HepG2 (cell line): ENCODE data around the gene HS2ST1. TPM values are rescaled to one million over a fixed set of nuclear protein-coding genes. Genes with fewer than 3 reads are reported as not detected.

Experiments used
- AHR ChIP-seq: IDR thresholded peaks from 2 replicates; pipeline ENCODE4 v1.6.1; 2018; ENCODE audit warnings: missing genetic modification reagents, missing compliant biosample characterization
- ARID2 ChIP-seq: sonication (generic); formaldehyde crosslinking; IDR thresholded peaks from 2 replicates; pipeline ENCODE4 v1.8.1; 2022; ENCODE audit warnings: mild to moderate bottlenecking, missing genetic modification reagents, borderline replicate concordance
- CENPX ChIP-seq: sonication (generic); formaldehyde crosslinking; IDR thresholded peaks from 2 replicates; pipeline ENCODE4 v1.9.0; 2021; ENCODE audit warnings: mild to moderate bottlenecking, missing genetic modification reagents, moderate library complexity
- ERF ChIP-seq: IDR thresholded peaks from 2 replicates; pipeline ENCODE4 v1.6.1; 2018; ENCODE audit warnings: missing biosample characterization, missing genetic modification reagents
- FOXA1 ChIP-seq, 2 experiments: fragments of 450-650 bp in 1 of 2; sonication (generic) in 1 of 2; formaldehyde crosslinking in 1 of 2; IDR thresholded peaks; 2 replicates each; pipeline versions ENCODE4 v1.4.0 to v1.6.1; 2016 to 2020; ENCODE audit warnings: missing genetic modification reagents in 1 of 2
- FOXP1 ChIP-seq, 2 experiments: fragments of 450-650 bp in 1 of 2; IDR thresholded peaks; 2 replicates each; pipeline ENCODE4 v1.6.1; 2017 to 2018; ENCODE audit warnings: antibody characterized with exemption in 1 of 2
- IKZF1 ChIP-seq: fragments of 450-650 bp; IDR thresholded peaks from 2 replicates; pipeline ENCODE4 v1.7.1; 2016
- IRF2 ChIP-seq: IDR thresholded peaks from 2 replicates; pipeline ENCODE4 v1.6.1; 2018; ENCODE audit warnings: missing genetic modification reagents, missing compliant biosample characterization
- JUN ChIP-seq: sonication (generic); formaldehyde crosslinking; IDR thresholded peaks from 2 replicates; pipeline ENCODE4 v1.4.0; 2020; ENCODE audit warnings: mild to moderate bottlenecking, missing genetic modification reagents
- MIXL1 ChIP-seq: IDR thresholded peaks from 2 replicates; pipeline ENCODE4 v1.6.1; 2016
- RFX1 ChIP-seq: fragments of 450-650 bp; IDR thresholded peaks from 2 replicates; pipeline ENCODE4 v1.6.1; 2017
- RFX5 ChIP-seq: IDR thresholded peaks from 2 replicates; pipeline ENCODE4 v1.6.1; 2011; ENCODE audit warnings: low read depth, low read length, improper control_type of control experiment
- SMC3 ChIP-seq: IDR thresholded peaks from 2 replicates; pipeline ENCODE4 v1.6.1; 2011; ENCODE audit warnings: low read length, improper control_type of control experiment
- STAG1 ChIP-seq: sonication (generic); formaldehyde crosslinking; IDR thresholded peaks from 2 replicates; pipeline ENCODE4 v1.4.0; 2020; ENCODE audit warnings: missing genetic modification reagents
- TGIF2 ChIP-seq: IDR thresholded peaks from 2 replicates; pipeline ENCODE4 v1.6.1; 2016; ENCODE audit warnings: control low read depth, missing compliant biosample characterization
- ZMYM4 ChIP-seq: sonication (generic); formaldehyde crosslinking; IDR thresholded peaks from 2 replicates; pipeline ENCODE4 v1.8.1; 2023; ENCODE audit warnings: mild to moderate bottlenecking, missing genetic modification reagents
- polyA plus RNA-seq, 8 experiments: library from polyadenylated mRNA; depleted of rRNA in 3 of 8; stranded (reverse) in 7 of 8; unstranded in 1 of 8; fragments of >200 nt; fragmentation: Illumina TruSeq in 4 of 8; extraction: Trizol in 4 of 8; gene quantifications; 2 replicates each; pipeline versions ENCODE4 v1.2.1 to v1.2.3, GENCODE V29; 2011 to 2016; ENCODE audit warnings: low read depth in 4 of 8, missing spikeins in 1 of 8, mixed read lengths in 1 of 8; ENCODE audit not compliant: insufficient read depth in 1 of 8
- total RNA-seq, 5 experiments: library from RNA; depleted of rRNA; stranded (reverse); fragments of >200 nt; fragmentation: Illumina TruSeq; extraction: Trizol; gene quantifications; 2 replicates each; pipeline ENCODE4 v1.2.3, GENCODE V29; 2016; ENCODE audit warnings: low read depth in 1 of 5
- TF ChIP-seq, protein P1 (sequence below): IDR thresholded peaks from 2 replicates; pipeline ENCODE4 v1.6.1; 2016; ENCODE audit warnings: low read depth
- TF ChIP-seq, protein P2 (sequence below): sonication (generic); formaldehyde crosslinking; IDR thresholded peaks from 2 replicates; pipeline ENCODE4 v1.4.0; 2020; ENCODE audit warnings: mild to moderate bottlenecking, missing genetic modification reagents
- TF ChIP-seq, protein P3 (sequence below): sonication (generic); formaldehyde crosslinking; IDR thresholded peaks from 2 replicates; pipeline ENCODE4 v1.5.0; 2020; ENCODE audit warnings: mild to moderate bottlenecking, missing genetic modification reagents, moderate library complexity
- TF ChIP-seq, protein P4 (sequence below): sonication (generic); formaldehyde crosslinking; conservative IDR thresholded peaks from 2 replicates; pipeline ENCODE4 v1.4.0; 2020; ENCODE audit warnings: missing genetic modification reagents
- TF ChIP-seq, protein P5 (sequence below): IDR thresholded peaks from 2 replicates; pipeline ENCODE4 v1.4.0; 2020; ENCODE audit warnings: mild to moderate bottlenecking, missing genetic modification reagents

Gene HS2ST1
- total and polyA plus RNA-seq, 2 of the 13 experiments (the other 11 are each of a cell fraction or from before 2014, with no cell fraction given), result 22.1 to 58.7 TPM

DNA sequence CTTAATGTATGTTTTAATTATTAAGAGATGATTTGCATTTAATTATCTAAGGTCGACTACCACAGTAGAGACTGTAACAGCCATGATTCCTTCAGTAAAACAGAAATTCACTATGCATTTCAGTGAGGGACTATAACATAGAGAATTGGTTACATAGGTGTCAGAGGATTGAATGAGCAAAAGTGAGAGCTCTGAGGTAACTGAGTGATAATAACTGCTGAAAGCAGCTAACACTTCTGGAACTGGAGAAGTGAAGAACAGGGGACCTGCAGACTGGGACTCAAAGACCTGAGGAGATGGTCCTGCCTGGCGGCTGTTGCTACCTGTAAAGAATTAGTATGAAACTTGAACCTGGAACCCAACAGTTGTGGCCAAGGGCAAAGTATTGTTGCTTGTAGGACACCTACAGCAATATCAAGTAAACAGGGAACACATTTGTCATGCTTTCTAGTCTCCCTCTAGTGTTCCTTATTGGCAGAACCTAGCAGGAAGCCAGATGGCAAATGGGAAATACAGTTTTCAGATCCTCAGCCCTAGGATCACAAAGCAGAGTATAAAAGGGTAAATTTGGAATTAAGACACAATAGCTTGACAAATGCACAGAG lies 110.6 kb downstream of the HS2ST1 start (continued):
- TF ChIP-seq ZMYM4 (CRISPR knock-in tag) (peak; percentile 45; the same call in 1 of the 2 replicates), ERF (CRISPR knock-in tag) (0 out of 2 replicates have a peak, but pooled peaks have one; percentile 24), TGIF2 (no peak), RFX5 (no peak), SMC3 (peak; percentile 66), AHR (CRISPR knock-in tag) (no peak), JUN (CRISPR knock-in tag) (no peak), STAG1 (CRISPR knock-in tag) (peak; percentile 83), FOXA1 (IDR thresholded peaks at IDR 0.05) (no peak), FOXA1 (CRISPR knock-in tag; IDR thresholded peaks at IDR 0.05) (peak; percentile 85), MIXL1 (CRISPR knock-in tag) (0 out of 2 replicates have a peak, but pooled peaks have one; percentile 44), IKZF1 (no peak), ARID2 (no peak), CENPX (no peak), IRF2 (CRISPR knock-in tag) (0 out of 2 replicates have a peak, but pooled peaks have one; percentile 46), FOXP1 (IDR thresholded peaks at IDR 0.05) (0 out of 2 replicates have a peak, but pooled peaks have one; percentile 49), FOXP1 (CRISPR knock-in tag; IDR thresholded peaks at IDR 0.05) (peak; percentile 71), RFX1 (no peak)
- TF ChIP-seq, protein P1, sequence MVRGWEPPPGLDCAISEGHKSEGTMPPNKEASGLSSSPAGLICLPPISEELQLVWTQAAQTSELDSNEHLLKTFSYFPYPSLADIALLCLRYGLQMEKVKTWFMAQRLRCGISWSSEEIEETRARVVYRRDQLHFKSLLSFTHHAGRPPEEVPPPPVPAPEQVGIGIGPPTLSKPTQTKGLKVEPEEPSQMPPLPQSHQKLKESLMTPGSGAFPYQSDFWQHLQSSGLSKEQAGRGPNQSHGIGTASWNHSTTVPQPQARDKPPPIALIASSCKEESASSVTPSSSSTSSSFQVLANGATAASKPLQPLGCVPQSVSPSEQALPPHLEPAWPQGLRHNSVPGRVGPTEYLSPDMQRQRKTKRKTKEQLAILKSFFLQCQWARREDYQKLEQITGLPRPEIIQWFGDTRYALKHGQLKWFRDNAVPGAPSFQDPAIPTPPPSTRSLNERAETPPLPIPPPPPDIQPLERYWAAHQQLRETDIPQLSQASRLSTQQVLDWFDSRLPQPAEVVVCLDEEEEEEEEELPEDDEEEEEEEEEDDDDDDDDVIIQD (CRISPR knock-in tag), result peak; percentile 41; the same call in 1 of the 2 replicates
- TF ChIP-seq, protein P2, sequence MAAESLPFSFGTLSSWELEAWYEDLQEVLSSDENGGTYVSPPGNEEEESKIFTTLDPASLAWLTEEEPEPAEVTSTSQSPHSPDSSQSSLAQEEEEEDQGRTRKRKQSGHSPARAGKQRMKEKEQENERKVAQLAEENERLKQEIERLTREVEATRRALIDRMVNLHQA (CRISPR knock-in tag), result no peak
- TF ChIP-seq, protein P3, sequence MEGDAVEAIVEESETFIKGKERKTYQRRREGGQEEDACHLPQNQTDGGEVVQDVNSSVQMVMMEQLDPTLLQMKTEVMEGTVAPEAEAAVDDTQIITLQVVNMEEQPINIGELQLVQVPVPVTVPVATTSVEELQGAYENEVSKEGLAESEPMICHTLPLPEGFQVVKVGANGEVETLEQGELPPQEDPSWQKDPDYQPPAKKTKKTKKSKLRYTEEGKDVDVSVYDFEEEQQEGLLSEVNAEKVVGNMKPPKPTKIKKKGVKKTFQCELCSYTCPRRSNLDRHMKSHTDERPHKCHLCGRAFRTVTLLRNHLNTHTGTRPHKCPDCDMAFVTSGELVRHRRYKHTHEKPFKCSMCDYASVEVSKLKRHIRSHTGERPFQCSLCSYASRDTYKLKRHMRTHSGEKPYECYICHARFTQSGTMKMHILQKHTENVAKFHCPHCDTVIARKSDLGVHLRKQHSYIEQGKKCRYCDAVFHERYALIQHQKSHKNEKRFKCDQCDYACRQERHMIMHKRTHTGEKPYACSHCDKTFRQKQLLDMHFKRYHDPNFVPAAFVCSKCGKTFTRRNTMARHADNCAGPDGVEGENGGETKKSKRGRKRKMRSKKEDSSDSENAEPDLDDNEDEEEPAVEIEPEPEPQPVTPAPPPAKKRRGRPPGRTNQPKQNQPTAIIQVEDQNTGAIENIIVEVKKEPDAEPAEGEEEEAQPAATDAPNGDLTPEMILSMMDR (CRISPR knock-in tag), result peak; percentile 78
- TF ChIP-seq, protein P4, sequence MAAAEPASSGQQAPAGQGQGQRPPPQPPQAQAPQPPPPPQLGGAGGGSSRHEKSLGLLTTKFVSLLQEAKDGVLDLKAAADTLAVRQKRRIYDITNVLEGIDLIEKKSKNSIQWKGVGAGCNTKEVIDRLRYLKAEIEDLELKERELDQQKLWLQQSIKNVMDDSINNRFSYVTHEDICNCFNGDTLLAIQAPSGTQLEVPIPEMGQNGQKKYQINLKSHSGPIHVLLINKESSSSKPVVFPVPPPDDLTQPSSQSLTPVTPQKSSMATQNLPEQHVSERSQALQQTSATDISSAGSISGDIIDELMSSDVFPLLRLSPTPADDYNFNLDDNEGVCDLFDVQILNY, result no peak
- TF ChIP-seq, protein P5, sequence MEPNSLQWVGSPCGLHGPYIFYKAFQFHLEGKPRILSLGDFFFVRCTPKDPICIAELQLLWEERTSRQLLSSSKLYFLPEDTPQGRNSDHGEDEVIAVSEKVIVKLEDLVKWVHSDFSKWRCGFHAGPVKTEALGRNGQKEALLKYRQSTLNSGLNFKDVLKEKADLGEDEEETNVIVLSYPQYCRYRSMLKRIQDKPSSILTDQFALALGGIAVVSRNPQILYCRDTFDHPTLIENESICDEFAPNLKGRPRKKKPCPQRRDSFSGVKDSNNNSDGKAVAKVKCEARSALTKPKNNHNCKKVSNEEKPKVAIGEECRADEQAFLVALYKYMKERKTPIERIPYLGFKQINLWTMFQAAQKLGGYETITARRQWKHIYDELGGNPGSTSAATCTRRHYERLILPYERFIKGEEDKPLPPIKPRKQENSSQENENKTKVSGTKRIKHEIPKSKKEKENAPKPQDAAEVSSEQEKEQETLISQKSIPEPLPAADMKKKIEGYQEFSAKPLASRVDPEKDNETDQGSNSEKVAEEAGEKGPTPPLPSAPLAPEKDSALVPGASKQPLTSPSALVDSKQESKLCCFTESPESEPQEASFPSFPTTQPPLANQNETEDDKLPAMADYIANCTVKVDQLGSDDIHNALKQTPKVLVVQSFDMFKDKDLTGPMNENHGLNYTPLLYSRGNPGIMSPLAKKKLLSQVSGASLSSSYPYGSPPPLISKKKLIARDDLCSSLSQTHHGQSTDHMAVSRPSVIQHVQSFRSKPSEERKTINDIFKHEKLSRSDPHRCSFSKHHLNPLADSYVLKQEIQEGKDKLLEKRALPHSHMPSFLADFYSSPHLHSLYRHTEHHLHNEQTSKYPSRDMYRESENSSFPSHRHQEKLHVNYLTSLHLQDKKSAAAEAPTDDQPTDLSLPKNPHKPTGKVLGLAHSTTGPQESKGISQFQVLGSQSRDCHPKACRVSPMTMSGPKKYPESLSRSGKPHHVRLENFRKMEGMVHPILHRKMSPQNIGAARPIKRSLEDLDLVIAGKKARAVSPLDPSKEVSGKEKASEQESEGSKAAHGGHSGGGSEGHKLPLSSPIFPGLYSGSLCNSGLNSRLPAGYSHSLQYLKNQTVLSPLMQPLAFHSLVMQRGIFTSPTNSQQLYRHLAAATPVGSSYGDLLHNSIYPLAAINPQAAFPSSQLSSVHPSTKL, result peak; percentile 39; the same call in 1 of the 2 replicates
